Activated CD8-positive, alpha-beta memory T cell treated with anti-CD3 and anti-CD28 coated beads for 1 hour (primary cell): ENCODE measurements around the gene KLHL6.
"Not testable (repeated sequence)": the region's sequence is repeated elsewhere in the genome, so short reads cannot be mapped to it uniquely, and the experiment has no call there.

Experiments
- DNase-seq, 2 donors: peaks; one replicate each; pipeline ENCODE4 v3.0.0-alpha.2; 2020; ENCODE audit warnings: low read depth in 1 of 2; ENCODE audit errors: extremely low read depth in 1 of 2

Gene KLHL6

GRCh38 chr3:183533412-183534132 lies 21.9 kb downstream of the KLHL6 start:
- DNase-seq = no peak

GRCh38 chr3:183532620-183533411 lies 22.7 kb downstream of the KLHL6 start:
- no peak for DNase-seq

GRCh38 chr3:183529717-183530116 lies 25.8 kb downstream of the KLHL6 start:
- no peak for DNase-seq

- DNase-seq = no peak
Measured at GRCh38 chr3:183529185-183529584, 26.3 kb downstream of the KLHL6 start.

- DNase-seq = not testable (repeated sequence)
Measured at GRCh38 chr3:183528758-183529157, 26.7 kb downstream of the KLHL6 start.

- DNase-seq = no peak
Measured at GRCh38 chr3:183527428-183528379, 27.8 kb downstream of the KLHL6 start.

- no peak for DNase-seq
Measured at GRCh38 chr3:183526838-183527427, 28.6 kb downstream of the KLHL6 start.

GRCh38 chr3:183524476-183524875 lies 31.0 kb downstream of the KLHL6 start:
- DNase-seq = no peak

- not testable (repeated sequence) for DNase-seq
Measured at GRCh38 chr3:183520741-183521556, 34.6 kb downstream of the KLHL6 start.

GRCh38 chr3:183520295-183520694 lies 35.2 kb downstream of the KLHL6 start:
- DNase-seq = not testable (repeated sequence)

GRCh38 chr3:183519891-183520290 lies 35.6 kb downstream of the KLHL6 start:
- DNase-seq = no peak

GRCh38 chr3:183518491-183519251 lies 36.8 kb downstream of the KLHL6 start:
- no peak for DNase-seq

- no peak for DNase-seq
Measured at GRCh38 chr3:183517607-183518006, 37.9 kb downstream of the KLHL6 start.

GRCh38 chr3:183515968-183516851 lies 39.3 kb downstream of the KLHL6 start:
- peak; percentile 34 to 42 for DNase-seq

- no peak for DNase-seq
Measured at GRCh38 chr3:183514021-183514420, 41.5 kb downstream of the KLHL6 start.

GRCh38 chr3:183513046-183513706 lies 42.3 kb downstream of the KLHL6 start:
- DNase-seq = peak; percentile 22 to 46

- not testable (repeated sequence) for DNase-seq
Measured at GRCh38 chr3:183511286-183512131, 44.0 kb downstream of the KLHL6 start.
